GM21528 (cell line): Measurements from ENCODE around the gene GAGE13.
"Not testable (repeated sequence)": the region's sequence is repeated elsewhere in the genome, so short reads cannot be mapped to it uniquely, and the experiment has no call there.

ENCODE experiments used
- ATAC-seq: cut with Tn5 transposase; IDR thresholded peaks from one replicate; pipeline ENCODE4 v1.9.1; 2021; ENCODE audit warnings: mild to moderate bottlenecking, moderate library complexity; ENCODE audit not compliant: unreplicated experiment, low FRiP score

The GAGE13 gene, protein sequence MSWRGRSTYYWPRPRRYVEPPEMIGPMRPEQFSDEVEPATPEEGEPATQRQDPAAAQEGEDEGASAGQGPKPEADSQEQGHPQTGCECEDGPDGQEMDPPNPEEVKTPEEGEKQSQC

DNA sequence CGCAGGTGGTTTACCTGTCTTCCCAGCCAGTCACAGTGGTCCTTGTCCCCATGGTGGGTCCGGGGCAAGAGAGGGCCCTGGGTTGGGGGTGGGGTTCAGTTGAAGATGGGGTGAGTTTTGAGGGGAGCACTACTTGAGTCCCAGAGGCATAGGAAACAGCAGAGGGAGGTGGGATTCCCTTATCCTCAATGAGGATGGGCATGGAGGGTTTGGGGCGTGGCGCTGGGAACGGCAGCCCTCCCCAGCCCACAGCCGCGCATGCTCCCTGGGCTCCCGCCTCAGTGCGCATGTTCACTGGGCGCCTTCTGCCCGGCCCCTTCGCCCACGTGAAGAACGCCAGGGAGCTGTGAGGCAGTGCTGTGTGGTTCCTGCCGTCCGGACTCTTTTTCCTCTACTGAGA, at the start of gene GAGE13:
Gene GAGE13 (plus strand): TSS at position 301 of the 400 bp plus-strand sequence. CDS start 1,156 bp downstream, outside the sequence.
- ATAC-seq = not testable (repeated sequence)

- no peak for ATAC-seq
Observed at GRCh38 chrX:49282647-49283011, 48.8 kb upstream of the GAGE13 start.

DNA sequence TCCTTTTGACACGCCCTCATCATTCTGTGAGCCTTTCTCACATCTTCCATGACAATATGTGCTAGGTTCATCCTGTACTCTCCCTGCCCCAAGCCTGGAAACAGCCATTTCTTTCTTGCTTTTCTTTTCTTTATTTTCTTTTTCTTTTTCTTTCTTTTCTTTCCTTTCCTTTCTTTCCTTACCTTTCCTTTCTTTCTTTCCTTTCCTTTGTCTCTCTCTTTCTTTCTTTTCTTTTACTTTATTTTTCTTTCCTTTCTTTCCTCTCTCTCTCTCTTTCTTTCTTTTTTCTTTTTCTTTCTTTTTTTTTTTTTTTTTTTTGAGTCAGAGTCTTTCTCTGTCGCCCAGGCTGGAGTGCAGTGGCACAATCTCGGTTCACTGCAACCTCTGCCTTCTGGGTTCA, 47.2 kb upstream of the GAGE13 start:
- no peak for ATAC-seq

DNA sequence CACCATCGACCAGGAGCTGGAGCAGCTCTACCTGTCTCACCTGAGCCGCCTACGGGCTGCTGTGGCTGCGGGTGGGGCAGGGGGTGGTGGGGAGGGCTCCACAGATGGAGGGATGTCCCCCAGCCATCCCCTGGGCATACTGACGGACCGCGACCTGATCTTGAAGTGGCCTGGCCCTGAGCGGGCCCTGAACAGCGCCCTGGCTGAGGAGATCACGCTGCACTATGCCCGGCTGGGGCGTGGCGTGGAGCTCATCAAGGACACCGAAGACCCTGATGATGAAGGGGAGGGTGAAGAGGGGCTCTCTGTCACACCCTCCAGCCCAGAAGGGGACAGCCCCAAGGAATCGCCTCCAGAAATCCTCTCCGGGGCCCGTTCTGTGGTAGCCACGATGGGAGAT, 45.2 kb upstream of the GAGE13 start:
- ATAC-seq = no peak

GRCh38 chrX:49286581-49286980, 44.8 kb upstream of the GAGE13 start:
- ATAC-seq = no peak

DNA sequence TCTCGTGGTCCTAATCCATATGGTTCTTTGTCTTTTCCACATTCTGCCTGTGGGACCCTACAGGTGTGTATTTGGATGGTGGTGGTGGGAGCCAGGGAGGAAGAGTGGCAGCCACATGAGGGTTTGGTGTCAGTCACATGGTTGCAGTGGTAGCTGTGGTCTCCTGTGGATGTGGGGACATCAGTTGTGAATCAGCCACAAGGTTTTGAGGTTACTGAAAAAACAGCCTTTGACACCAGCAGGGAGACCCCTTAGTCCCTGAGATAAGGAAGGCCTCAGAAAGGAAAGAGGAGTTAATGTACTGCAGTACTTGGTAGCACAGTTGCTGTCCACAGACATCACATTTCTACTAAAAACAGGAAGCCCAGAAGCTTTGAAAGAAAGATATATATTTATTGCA, 43.7 kb upstream of the GAGE13 start:
- no peak for ATAC-seq

DNA sequence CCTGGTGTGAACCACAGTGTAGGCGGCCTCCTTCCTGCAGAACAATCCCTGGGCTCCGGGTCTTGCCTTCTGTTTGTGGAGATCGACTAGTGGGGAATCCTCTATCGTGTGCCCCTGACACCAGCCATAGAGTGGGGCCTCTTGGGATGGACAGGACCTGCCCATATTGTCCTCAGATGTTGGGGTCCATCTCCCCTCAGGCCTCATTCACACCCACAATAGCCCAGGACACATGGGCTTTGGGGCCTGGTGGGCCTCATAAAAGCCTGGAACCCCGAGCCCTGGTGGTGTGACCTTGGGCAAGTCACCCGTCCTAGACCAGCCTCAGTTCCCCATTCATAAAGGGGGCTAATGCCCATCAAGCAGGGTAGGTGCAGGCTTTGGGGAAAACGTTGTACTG, 41.2 kb upstream of the GAGE13 start:
- ATAC-seq = no peak

DNA sequence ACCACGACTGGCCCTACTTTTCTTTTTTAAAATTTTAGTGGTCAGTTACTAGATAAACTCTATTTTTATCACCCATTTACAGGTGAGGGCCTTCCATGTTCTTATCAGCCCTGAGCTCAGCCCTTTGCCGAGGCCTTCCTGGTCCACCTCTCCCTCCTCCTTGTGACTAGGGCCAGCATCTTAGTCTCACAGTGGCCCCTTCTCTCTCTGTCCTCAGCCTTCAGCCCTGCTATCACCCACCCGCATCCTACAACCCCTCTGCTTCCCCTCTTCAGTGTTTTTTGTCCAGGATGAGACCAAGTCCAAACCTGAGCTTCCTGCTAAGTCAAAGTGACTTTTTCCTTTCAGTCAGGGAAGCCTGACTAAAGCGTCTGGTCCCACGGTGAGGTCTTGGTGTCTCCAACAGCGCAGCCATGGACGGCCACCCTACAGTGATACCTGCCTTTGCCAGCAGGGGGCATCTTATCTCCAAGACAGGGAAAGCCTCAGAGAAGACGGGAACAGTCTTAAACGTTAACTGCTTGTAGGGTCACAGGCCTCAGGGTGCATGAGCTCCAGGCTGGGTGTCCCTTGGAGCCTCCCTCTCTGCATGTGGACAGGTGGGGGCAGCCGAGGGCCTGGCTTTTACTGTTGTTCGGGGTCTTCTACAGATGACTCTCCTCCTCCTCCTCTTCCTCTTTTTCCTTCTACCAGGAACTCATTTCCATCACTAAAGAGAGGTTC, 39.6 kb upstream of the GAGE13 start:
- no peak for ATAC-seq

GRCh38 chrX:49292400-49293362, 38.7 kb upstream of the GAGE13 start:
- ATAC-seq = no peak

DNA sequence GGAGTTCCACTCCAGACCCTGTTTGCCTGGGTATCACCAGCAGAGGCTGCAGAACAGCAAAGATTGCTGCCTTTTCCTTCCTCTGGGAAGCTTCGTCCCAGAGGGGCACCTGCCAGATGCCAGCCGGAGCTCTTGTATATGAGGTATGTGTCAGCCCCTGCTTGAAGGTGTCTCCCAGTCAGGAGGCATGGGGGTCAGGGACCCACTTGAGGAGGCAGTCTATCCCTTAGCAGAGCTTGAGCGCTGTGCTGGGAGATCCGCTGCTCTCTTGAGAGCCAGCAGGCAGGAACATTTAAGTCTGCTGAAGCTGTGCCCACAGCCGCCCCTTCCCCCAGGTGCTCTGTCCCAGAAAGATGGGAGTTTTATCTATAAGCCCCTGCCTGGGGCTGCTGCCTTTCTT, 32.1 kb upstream of the GAGE13 start:
- not testable (repeated sequence) for ATAC-seq

DNA sequence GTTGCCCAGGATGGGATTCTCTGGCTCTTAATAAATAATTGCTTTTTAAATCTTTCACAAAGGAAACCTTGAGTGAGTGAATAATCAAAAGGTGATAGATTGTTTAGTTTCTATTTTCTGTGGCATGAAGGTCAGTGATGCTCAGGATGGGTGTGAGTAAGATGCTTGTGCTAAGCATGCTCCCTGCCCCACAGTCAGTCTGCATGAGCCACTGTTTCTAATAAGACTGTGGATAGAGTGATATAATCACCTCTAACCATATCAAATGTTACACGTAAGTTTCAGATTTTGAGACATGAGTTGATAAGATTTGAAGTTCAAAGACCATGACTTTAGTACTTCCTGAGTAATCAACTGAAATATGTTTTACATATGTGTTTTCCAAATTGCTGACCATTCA, 30.7 kb upstream of the GAGE13 start:
- no peak for ATAC-seq

GRCh38 chrX:49303346-49303745, 28.0 kb upstream of the GAGE13 start, which contains the start of gene GAGE10:
Gene GAGE10, plus strand, starts transcription at chrX:49303646. Its CDS starts 1,214 bp downstream, at chrX:49304860.
- no peak for ATAC-seq

DNA sequence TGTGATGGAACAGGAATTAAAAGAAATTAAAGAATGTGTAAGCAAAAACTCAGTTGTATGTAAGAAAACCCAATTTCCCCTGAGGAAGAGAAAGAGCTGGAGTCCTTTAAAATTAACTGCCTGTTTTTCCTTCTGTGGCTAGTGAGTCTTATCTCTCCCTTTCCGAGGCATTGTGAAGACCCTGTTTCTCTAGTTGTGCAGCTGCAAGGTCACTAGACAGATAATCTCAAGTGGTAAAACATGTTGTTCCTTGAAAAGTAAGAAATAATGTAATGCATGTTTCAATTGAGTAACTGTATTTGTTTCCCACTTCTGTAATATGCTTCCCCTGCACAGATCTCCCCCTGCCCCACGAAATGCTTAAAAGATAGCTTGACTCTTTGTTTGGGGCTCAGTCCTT, 23.6 kb upstream of the GAGE13 start:
- not testable (repeated sequence) for ATAC-seq

DNA sequence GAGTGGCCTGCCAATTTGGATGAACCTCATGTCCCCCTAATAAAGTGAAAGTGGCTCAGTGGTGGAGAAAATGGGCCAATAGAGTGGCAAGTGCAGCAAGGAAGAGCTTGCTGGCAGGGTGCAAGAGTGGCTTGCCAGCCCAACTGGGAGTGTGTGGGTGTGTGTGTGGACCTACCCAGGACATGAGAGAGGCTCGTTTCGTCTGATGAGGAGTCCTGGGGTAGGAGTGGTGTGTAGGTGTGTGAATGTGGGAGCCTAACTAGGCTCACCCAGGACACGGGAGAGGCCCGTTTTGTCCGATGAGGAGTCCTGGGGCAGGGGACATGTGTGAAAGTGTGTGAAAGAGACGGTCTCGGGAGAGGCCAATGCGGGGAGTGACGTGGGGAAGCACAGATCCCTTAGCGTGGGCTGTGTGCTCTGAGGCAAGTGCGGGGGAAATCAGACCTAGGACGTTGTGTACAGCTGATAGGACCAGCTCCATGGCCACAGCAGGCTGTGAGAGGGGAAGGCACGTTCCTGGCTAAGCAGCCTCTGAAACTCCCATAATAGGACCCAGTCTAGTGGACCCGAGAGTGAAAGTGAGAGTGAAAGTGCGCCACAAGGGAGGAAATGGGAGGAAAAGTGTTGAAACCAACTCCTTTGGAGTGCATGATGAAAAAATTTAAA, 22.6 kb upstream of the GAGE13 start:
- ATAC-seq = no peak

DNA sequence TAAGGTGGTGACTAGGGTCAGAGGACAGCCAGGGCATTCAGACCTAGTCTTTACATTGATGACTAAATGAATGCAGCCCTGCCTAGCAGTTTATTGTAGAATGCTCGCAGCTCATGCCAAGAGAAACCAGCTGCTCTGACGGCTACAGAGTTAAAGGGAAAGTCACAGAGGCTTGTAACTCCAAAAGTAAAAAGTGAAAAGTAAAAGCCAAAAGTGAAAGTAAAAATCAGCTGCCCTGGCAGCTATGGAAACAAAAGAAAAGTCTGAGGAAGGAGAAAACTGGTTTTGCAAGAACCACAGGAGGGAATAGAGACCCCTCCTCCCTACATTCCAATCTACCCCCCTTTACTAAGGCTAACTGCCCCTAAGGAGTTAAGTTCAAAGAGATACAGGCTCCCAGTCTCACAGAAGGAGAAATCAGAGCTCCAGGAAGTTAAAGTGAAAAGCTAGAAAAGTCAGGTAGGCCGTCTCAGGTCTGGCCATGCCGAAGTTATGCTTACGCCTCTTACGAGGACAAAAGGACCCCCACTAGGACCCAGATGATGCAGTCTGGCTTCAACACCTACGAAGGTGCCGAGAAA, 21.9 kb upstream of the GAGE13 start:
- no peak for ATAC-seq

- ATAC-seq = no peak
Observed at GRCh38 chrX:49310371-49310770, 21.0 kb upstream of the GAGE13 start.

- ATAC-seq = no peak
Observed at GRCh38 chrX:49312176-49312575, 19.2 kb upstream of the GAGE13 start.

GRCh38 chrX:49316085-49316484, 15.3 kb upstream of the GAGE13 start:
- no peak for ATAC-seq

DNA sequence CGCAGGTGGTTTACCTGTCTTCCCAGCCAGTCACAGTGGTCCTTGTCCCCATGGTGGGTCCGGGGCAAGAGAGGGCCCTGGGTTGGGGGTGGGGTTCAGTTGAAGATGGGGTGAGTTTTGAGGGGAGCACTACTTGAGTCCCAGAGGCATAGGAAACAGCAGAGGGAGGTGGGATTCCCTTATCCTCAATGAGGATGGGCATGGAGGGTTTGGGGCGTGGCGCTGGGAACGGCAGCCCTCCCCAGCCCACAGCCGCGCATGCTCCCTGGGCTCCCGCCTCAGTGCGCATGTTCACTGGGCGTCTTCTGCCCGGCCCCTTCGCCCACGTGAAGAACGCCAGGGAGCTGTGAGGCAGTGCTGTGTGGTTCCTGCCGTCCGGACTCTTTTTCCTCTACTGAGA, 9.6 kb upstream of the GAGE13 start, which contains the start of gene GAGE12J:
Gene GAGE12J (plus strand): TSS at position 301 of the 400 bp plus-strand sequence. CDS start 1,157 bp downstream, outside the sequence.
- ATAC-seq = not testable (repeated sequence)

DNA sequence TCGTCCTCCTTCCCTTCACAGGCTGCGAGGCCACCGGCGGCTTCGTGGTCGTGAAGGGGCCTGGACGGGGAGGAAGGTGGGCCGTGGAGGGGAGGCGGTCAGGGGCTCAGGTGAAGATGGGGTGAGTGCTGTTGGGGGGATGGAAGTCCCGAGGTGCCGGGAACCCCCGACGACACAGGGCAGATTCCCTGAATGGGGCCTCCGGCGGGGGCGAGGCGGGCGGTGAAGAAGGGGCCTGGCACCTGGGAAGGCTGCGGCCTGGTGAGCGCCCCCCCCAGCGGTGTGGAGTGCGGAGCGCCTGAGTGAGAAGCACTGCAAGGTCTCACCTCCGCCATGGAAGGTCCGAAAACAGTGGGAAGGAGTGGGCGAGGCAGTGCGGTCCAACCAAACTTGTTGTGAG, 9.1 kb upstream of the GAGE13 start:
- ATAC-seq = not testable (repeated sequence)
